ENCODE data around the gene SMYD5. TPM values are rescaled to one million over a fixed set of nuclear protein-coding genes. Genes with fewer than 3 reads are reported as not detected.
A peak's percentile ranks its signal among the peaks of the same experiment; 100 is the strongest.

SMYD5 gene
- total RNA-seq, 1 donor from 2014 or later: 37.8 TPM

DNA sequence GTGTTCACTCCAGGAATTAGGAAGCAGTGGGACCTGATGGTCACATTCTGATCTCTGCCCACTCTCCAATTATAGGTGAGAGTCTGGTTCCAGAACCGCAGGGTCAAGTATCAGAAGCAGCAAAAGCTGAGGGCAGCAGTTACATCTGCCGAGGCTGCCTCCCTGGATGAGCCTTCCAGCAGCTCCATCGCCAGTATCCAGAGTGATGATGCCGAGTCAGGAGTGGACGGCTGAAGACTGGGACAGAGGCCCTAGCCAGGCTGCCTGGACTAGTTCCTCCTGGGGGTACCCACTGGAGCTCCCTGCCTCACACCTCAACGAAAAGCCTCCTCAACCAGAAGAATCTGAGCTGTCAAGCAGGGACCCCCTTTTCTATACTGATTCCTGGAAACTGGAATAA is 3.3 kb upstream of the SMYD5 start:
- intact Hi-C loops (cut with micrococcal nuclease): no loop called here
- POLR2A ChIA-PET: no interaction called here

DNA sequence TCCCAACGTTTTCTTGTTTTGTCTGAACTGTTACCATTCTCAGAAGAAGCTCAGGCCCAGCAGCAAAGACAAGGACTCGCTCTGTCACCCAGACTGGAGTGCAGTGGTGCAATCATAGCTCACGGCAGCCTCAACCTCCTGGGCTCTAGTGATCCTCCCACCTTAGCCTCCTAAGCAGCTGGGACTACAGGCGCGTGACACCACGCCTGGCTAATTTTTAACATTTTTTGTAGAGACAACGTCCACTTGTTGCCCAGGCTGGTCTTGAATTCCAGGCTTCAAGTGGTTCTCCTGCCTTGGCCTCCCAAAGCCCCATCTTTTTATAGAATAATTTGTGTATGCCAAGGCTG is 2.0 kb upstream of the SMYD5 start:
- no peak overlapping the region for H3K27ac Mint-ChIP-seq
- H3K9me3 Mint-ChIP-seq: no peaks in the 10 kb centered on the region
- H3K4me3 Mint-ChIP-seq: no peak overlapping the region
- ChIA-PET POLR2A (interaction anchor here (0.8 to 2.6 kb wide), 5 partner anchors 9 to 73 kb away, joined by 3 to 28 read pairs (median 6); partner anchors contain the start of genes CCT7, FBXO41 and PRADC1), CTCF (interaction anchor here (0.7 to 2.9 kb wide), 14 partner anchors 18 to 440 kb away, joined by 3 to 32 read pairs (median 6); partner anchors contain the start of genes CCT7 and PRADC1)
- DNase-seq (no peak), ATAC-seq (ENCODE audit: low read depth) (no peak)
- H3K4me1 Mint-ChIP-seq: peaks cover 32% of the 10 kb centered on the region
- peaks cover 15% of the 10 kb centered on the region for H3K27me3 Mint-ChIP-seq
- intact Hi-C loops (cut with micrococcal nuclease): loop anchor here (1.0 to 2.0 kb wide), 6 partner anchors 35 to 441 kb away; no protein-coding TSS in a partner anchor
- peaks cover 2% of the 10 kb centered on the region for H3K36me3 Mint-ChIP-seq (ENCODE audit: low read depth)
- TF ChIP-seq, protein P1, sequence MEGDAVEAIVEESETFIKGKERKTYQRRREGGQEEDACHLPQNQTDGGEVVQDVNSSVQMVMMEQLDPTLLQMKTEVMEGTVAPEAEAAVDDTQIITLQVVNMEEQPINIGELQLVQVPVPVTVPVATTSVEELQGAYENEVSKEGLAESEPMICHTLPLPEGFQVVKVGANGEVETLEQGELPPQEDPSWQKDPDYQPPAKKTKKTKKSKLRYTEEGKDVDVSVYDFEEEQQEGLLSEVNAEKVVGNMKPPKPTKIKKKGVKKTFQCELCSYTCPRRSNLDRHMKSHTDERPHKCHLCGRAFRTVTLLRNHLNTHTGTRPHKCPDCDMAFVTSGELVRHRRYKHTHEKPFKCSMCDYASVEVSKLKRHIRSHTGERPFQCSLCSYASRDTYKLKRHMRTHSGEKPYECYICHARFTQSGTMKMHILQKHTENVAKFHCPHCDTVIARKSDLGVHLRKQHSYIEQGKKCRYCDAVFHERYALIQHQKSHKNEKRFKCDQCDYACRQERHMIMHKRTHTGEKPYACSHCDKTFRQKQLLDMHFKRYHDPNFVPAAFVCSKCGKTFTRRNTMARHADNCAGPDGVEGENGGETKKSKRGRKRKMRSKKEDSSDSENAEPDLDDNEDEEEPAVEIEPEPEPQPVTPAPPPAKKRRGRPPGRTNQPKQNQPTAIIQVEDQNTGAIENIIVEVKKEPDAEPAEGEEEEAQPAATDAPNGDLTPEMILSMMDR (IDR thresholded peaks at IDR 0.05): no peak

More for the DNA sequence above, 3.3 kb upstream of the SMYD5 start:
- peaks cover 18% of the 10 kb centered on the region for H3K27me3 Mint-ChIP-seq
- CTCF ChIA-PET: interaction anchor here (2.2 kb wide), 1 partner anchor 34 kb away, joined by 6 read pairs; no protein-coding TSS in a partner anchor
- TF ChIP-seq, protein P1 (IDR thresholded peaks at IDR 0.05): no peak
- H3K4me3 Mint-ChIP-seq: no peak overlapping the region
- H3K27ac Mint-ChIP-seq: no peak overlapping the region
- peaks cover 31% of the 10 kb centered on the region for H3K4me1 Mint-ChIP-seq
- peaks cover 2% of the 10 kb centered on the region for H3K36me3 Mint-ChIP-seq (ENCODE audit: low read depth)
- DNase-seq (no peak), ATAC-seq (ENCODE audit: low read depth) (no peak)
- H3K9me3 Mint-ChIP-seq: no peaks in the 10 kb centered on the region

DNA sequence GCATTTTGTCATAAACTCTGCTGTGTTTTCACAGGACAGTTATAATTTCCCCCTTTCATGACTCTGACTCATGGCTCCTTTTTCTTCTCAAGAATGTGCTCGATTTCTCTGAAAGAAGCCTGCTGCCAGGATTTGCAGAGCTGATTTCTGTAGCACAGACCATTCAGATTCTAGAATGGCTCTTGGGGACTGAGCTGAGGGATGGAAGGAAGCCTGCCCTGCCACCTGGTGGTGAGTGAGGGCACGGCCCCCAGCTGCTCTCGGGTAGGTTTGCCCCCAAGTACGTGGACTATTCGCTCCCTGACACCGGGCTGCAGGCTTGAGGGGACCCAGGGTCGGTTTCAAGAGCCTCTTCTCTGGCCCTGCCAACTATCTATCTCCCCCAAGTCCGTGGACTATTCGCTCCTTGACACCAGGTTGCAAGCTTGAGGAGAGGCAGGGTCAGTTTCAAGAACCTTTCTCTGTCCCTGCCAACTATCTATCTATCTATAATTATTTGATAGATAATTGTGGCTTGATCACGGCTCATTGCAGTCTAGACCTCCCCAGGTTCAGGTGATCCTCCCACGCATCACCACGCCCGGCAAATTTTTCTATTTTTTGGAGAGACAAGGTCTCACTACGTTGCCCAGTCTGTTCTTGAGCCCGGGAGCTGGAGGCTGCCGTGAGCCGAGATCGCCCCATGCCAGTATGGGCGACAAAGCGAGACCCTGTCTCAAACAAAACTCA is 1.4 kb upstream of the SMYD5 start:
- peak; percentile 64 for DNase-seq
- ChIA-PET CTCF (interaction anchor here (0.7 to 2.9 kb wide), 15 partner anchors 11 to 441 kb away, joined by 3 to 32 read pairs (median 4); partner anchors contain the start of genes CCT7 and PRADC1), POLR2A (interaction anchor here (0.7 to 2.6 kb wide), 4 partner anchors 13 to 72 kb away, joined by 3 to 28 read pairs (median 6); partner anchors contain the start of genes CCT7, FBXO41 and PRADC1)
- TF ChIP-seq, protein P1 (IDR thresholded peaks at IDR 0.05): no peak
- peak; percentile 60 for ATAC-seq (ENCODE audit: low read depth)
- Mint-ChIP-seq H3K4me1 (peaks cover 32% of the 10 kb centered on the region), H3K27ac (no peak overlapping the region), H3K4me3 (peak overlapping the region; percentile 49), H3K27me3 (peaks cover 14% of the 10 kb centered on the region), H3K9me3 (no peaks in the 10 kb centered on the region), H3K36me3 (ENCODE audit: low read depth) (peaks cover 2% of the 10 kb centered on the region)
- intact Hi-C loops (cut with micrococcal nuclease): loop anchor here (1.0 to 2.0 kb wide), 6 partner anchors 35 to 442 kb away; no protein-coding TSS in a partner anchor

DNA sequence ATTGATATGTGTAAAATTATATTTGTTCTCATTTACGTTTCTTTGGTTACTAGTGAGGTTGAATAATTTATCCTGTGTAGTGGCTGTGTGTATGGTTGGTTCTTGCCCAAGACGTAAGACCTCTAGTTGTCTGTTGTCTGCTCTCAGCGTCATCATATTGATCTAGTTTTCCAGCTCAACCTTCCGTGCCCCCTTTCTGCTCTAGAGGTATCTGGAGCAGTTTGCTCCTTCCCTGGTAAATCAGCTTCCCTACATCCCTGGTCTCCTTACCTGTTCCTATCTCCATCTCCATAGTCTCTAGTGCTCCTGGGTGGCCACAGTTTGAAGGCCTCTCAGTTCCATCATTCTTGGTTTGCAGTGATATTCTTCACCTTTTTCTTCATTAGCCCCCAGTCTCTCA is 1.2 kb downstream of the SMYD5 start:
- peaks cover 32% of the 10 kb centered on the region for H3K4me1 Mint-ChIP-seq
- peak overlapping the region; percentile 80 for H3K27ac Mint-ChIP-seq
- DNase-seq (no peak), ATAC-seq (ENCODE audit: low read depth) (no peak)
- intact Hi-C loops (cut with micrococcal nuclease): no loop called here
- H3K4me3 Mint-ChIP-seq: peak overlapping the region; percentile 87
- CTCF ChIA-PET: no interaction called here
- POLR2A ChIA-PET: interaction anchor here (0.6 to 1.7 kb wide), 4 partner anchors 19 to 144 kb away, joined by 4 to 25 read pairs (median 4); partner anchors contain the start of genes CCT7, PRADC1 and SFXN5
- TF ChIP-seq, protein P1 (IDR thresholded peaks at IDR 0.05): no peak
- no peaks in the 10 kb centered on the region for H3K9me3 Mint-ChIP-seq
- H3K36me3 Mint-ChIP-seq (ENCODE audit: low read depth): peaks cover 12% of the 10 kb centered on the region
- no peaks in the 10 kb centered on the region for H3K27me3 Mint-ChIP-seq

DNA sequence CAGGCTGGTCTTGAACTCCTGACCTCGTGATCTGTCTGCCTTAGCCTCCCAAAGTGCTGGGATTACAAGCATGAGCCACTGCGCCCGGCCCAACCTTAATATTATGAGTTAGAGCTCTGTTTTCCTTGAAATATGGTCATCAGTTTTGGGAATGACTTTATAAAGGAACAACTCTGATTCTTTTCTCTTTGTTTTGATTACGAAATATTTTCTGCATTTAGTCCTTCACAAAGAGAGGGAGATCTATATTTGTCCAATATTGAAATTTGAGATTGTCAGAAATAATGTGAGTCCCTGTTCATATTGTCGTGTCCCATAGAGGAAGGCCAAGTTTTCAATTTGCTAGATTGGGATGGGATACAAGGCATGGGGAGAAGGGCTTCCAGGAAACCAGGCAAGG is 3.1 kb downstream of the SMYD5 start:
- Mint-ChIP-seq H3K36me3 (ENCODE audit: low read depth) (peaks cover 29% of the 10 kb centered on the region), H3K27me3 (no peaks in the 10 kb centered on the region), H3K9me3 (no peaks in the 10 kb centered on the region), H3K4me1 (peaks cover 32% of the 10 kb centered on the region), H3K27ac (no peak overlapping the region), H3K4me3 (no peak overlapping the region)
- POLR2A ChIA-PET: interaction anchor here (0.6 kb wide), 1 partner anchor 40 kb away, joined by 4 read pairs; no protein-coding TSS in a partner anchor
- intact Hi-C loops (cut with micrococcal nuclease): no loop called here
- DNase-seq (no peak), ATAC-seq (ENCODE audit: low read depth) (no peak)
- CTCF ChIA-PET: no interaction called here
- TF ChIP-seq, protein P1 (IDR thresholded peaks at IDR 0.05): no peak

All from activated B cell treated with CpG ODN at 0.5 μM for 24 hours (primary cell).